ENCODE measurements around the gene TYRO3.

TYRO3 gene

DNA sequence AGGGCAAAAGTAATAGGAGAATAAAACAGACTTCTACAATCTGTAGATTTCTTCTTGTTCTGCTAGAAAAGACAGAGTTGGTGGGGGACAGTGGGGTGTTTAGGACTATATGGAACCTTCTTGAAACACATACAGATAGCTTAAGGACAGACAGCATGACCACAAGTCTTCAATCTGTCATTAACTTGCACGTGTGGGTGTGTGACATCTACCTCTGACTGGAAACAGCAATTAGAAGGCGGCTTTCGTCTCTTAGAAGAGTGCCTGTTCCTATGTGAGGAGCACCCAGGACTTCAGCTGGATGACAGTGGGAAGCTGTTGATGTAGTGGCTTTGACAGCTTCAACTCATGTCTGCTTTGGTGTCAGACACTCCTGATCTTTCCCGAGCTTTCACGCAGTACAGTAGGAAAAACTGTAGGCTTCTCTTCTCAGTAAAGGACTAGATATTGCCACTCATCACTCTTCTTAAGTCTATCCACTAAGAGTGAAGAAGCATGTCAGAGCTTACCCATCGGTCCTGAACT lies 44.5 kb downstream of the TYRO3 start:
- H3K27me3 ChIP-seq (ENCODE audit: control insufficient read depth, insufficient read depth, low read length) = no peaks in the 10 kb centered on the region
- no peak overlapping the region for H3K27ac ChIP-seq (ENCODE audit: low read depth, low read length)
- peaks cover 3% of the 10 kb centered on the region for H3K4me1 ChIP-seq (ENCODE audit: control insufficient read depth, insufficient read depth, low read length)
- H3K4me3 ChIP-seq (ENCODE audit: low read length) = no peak overlapping the region
- no peaks in the 10 kb centered on the region for H3K36me3 ChIP-seq (ENCODE audit: control insufficient read depth, insufficient read depth, low read length)
- H3K9ac ChIP-seq (ENCODE audit: low read length) = no peak overlapping the region

DNA sequence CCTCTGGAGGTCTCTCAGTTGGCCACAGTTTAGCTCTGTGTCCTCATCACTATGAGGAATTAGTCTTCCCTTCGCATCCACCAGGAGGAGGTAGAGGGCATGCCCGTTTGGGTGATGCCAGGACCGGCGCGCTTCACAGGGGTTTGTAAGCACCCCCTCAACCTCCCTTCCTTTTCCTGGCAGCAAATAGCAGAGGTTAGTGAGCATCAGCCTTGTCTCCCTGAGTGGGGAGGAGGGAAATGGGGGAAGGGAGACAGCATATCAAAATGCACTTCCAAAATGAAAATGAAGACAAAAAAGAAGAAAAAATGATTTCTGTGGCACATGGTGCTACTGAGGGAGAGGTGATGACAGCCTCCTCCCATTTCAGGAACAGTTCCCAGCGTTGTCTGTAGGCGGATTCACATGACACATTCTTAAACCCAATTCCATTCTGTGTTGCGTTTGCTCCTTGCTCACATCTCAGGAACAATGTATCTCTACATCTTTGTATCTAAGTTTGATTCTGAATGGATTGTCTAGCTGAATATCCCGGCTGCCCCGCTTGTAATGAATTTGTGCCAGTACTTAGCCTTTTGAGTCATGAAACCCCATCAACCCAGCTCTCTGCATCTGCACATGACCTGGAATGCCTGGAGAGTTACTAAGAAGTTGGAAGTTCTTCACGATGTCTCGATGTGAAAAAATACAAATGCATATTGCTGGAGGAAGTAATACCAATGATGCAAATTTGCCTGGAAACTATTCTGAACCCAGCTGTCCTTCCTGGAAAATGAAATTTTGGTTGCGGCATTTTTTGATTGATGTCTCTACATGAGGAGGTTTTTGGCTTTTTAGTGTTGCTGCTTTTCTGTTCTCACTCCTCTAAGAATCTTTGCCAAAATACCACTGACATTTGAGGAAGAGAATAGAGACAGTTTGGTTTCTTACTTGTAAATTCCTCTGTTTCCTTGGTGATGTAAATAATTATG lies 45.2 kb downstream of the TYRO3 start:
- H3K27ac ChIP-seq (ENCODE audit: low read depth, low read length) = no peak overlapping the region
- H3K27me3 ChIP-seq (ENCODE audit: control insufficient read depth, insufficient read depth, low read length) = no peaks in the 10 kb centered on the region
- peaks cover 3% of the 10 kb centered on the region for H3K4me1 ChIP-seq (ENCODE audit: control insufficient read depth, insufficient read depth, low read length)
- peak overlapping the region; percentile 46 for H3K4me3 ChIP-seq (ENCODE audit: low read length)
- no peaks in the 10 kb centered on the region for H3K36me3 ChIP-seq (ENCODE audit: control insufficient read depth, insufficient read depth, low read length)
- no peak overlapping the region for H3K9ac ChIP-seq (ENCODE audit: low read length)

DNA sequence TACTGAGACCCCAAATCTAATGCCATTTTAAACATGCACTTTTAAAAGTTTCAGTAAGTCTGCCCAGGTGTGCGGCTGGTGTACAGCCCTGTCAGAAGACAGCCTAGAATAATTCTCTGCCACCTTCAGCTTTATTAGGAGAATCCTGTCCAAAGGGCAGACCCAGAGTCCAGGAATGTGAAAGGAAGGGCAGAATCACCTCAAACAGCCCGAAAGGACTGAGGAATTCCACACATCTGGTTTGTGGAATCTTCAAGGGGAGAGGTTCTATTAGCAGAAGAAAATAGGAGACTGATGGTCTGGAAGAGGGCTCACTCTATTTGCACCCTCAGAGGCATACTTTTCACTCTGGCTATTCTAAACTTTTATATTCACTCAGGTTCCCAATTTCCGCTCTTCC lies 46.6 kb downstream of the TYRO3 start:
- no peaks in the 10 kb centered on the region for H3K36me3 ChIP-seq (ENCODE audit: control insufficient read depth, insufficient read depth, low read length)
- H3K9ac ChIP-seq (ENCODE audit: low read length) = no peak overlapping the region
- no peaks in the 10 kb centered on the region for H3K27me3 ChIP-seq (ENCODE audit: control insufficient read depth, insufficient read depth, low read length)
- H3K4me3 ChIP-seq (ENCODE audit: low read length) = no peak overlapping the region
- no peak overlapping the region for H3K27ac ChIP-seq (ENCODE audit: low read depth, low read length)
- H3K4me1 ChIP-seq (ENCODE audit: control insufficient read depth, insufficient read depth, low read length) = peaks cover 3% of the 10 kb centered on the region

DNA sequence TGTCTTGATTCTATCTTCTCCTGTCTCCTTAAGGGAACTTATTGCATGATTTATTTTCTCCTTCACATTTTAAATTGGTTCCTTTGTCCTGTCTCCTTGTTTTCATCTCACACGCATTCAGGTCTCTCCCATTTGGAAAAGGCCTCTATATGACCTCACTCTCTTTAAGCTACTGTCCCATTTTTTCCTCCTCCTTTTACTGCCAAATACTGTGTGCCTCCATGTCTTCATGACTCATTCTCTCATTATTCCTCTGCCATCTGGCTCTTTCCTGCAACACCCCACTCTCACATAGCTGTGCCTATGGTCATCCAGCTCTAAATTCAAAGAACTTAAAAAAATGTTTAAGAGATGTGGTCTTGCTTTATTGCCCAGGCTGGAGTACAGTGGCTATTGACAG lies 48.0 kb downstream of the TYRO3 start:
- Histone ChIP-seq H3K27me3 (ENCODE audit: control insufficient read depth, insufficient read depth, low read length) (no peaks in the 10 kb centered on the region), H3K4me1 (ENCODE audit: control insufficient read depth, insufficient read depth, low read length) (peaks cover 3% of the 10 kb centered on the region), H3K4me3 (ENCODE audit: low read length) (no peak overlapping the region), H3K36me3 (ENCODE audit: control insufficient read depth, insufficient read depth, low read length) (no peaks in the 10 kb centered on the region), H3K27ac (ENCODE audit: low read depth, low read length) (no peak overlapping the region), H3K9ac (ENCODE audit: low read length) (no peak overlapping the region)

DNA sequence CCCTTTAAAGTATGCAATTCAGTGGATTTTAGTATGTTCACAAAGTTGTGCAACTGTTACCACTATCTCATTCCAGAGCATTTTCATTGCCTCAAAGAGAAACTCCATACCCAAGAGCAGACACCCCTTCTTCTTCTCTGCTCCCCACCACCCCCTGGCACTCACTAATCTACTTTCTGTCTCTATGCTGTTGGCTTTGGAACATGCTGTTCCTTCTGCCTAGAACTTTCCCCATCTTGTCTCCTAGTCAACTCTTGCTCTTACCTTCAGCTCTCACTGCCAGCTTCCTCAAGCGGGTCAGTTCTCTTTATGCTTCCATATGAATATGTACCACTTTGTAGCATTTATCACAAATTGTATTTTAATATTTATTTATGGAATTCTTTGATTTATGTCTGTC lies 50.1 kb downstream of the TYRO3 start:
- Histone ChIP-seq H3K27ac (ENCODE audit: low read depth, low read length) (no peak overlapping the region), H3K9ac (ENCODE audit: low read length) (no peak overlapping the region), H3K4me1 (ENCODE audit: control insufficient read depth, insufficient read depth, low read length) (peaks cover 3% of the 10 kb centered on the region), H3K4me3 (ENCODE audit: low read length) (no peak overlapping the region), H3K27me3 (ENCODE audit: control insufficient read depth, insufficient read depth, low read length) (no peaks in the 10 kb centered on the region), H3K36me3 (ENCODE audit: control insufficient read depth, insufficient read depth, low read length) (no peaks in the 10 kb centered on the region)

DNA sequence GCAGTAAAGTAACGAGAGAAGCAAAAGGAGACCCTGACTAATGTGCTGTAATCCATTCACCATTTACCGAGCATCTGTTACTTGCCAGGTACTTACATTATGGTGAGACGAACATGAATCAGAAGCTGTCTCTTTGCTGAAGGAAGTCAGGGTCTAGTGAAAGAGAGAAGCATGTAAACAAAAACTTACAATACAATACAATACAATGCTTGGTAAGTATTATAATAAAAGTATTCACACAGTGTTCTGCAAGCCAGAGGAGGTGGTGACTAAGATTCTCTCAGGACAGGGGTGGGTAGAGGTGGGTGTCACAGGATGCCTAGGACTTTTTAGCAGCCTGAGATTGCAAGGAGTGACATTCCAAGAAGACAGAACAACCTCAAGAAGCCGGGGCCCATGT lies 51.0 kb downstream of the TYRO3 start:
- H3K4me3 ChIP-seq (ENCODE audit: low read length) = no peak overlapping the region
- H3K27ac ChIP-seq (ENCODE audit: low read depth, low read length) = no peak overlapping the region
- no peaks in the 10 kb centered on the region for H3K36me3 ChIP-seq (ENCODE audit: control insufficient read depth, insufficient read depth, low read length)
- no peaks in the 10 kb centered on the region for H3K27me3 ChIP-seq (ENCODE audit: control insufficient read depth, insufficient read depth, low read length)
- H3K9ac ChIP-seq (ENCODE audit: low read length) = no peak overlapping the region
- H3K4me1 ChIP-seq (ENCODE audit: control insufficient read depth, insufficient read depth, low read length) = no peaks in the 10 kb centered on the region

DNA sequence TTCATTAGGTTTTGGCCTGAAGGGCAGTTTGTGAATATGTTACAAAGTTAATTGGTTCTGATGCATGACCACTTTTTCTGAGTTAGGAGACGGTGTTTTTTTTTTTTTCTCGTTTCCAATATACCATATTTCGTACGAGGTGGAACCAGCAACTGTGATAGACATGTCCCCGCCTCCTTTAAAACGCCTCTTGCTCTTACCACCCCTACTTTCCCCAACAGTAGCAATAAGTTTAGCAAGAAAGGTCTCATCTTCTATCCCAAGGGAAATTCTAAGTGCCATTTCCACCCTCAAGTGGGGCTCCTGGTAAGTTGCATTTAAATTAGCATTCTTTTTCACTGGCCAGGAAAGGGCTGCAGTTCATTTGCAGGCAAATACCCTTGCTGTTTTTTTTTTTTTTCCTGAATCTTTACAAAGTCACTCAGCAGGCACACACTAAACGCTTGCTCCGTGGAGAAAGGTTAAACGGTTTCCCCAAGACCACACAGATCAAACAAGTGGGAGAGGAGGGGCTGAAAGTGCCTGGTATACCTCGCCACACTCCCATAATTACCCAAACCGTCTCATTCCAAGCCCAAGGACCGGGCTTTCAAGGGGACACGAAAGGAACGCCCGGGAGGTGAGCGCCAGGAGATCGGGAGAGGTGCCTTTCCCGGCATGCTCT lies 61.7 kb downstream of the TYRO3 start:
- H3K36me3 ChIP-seq (ENCODE audit: control insufficient read depth, insufficient read depth, low read length) = no peaks in the 10 kb centered on the region

DNA sequence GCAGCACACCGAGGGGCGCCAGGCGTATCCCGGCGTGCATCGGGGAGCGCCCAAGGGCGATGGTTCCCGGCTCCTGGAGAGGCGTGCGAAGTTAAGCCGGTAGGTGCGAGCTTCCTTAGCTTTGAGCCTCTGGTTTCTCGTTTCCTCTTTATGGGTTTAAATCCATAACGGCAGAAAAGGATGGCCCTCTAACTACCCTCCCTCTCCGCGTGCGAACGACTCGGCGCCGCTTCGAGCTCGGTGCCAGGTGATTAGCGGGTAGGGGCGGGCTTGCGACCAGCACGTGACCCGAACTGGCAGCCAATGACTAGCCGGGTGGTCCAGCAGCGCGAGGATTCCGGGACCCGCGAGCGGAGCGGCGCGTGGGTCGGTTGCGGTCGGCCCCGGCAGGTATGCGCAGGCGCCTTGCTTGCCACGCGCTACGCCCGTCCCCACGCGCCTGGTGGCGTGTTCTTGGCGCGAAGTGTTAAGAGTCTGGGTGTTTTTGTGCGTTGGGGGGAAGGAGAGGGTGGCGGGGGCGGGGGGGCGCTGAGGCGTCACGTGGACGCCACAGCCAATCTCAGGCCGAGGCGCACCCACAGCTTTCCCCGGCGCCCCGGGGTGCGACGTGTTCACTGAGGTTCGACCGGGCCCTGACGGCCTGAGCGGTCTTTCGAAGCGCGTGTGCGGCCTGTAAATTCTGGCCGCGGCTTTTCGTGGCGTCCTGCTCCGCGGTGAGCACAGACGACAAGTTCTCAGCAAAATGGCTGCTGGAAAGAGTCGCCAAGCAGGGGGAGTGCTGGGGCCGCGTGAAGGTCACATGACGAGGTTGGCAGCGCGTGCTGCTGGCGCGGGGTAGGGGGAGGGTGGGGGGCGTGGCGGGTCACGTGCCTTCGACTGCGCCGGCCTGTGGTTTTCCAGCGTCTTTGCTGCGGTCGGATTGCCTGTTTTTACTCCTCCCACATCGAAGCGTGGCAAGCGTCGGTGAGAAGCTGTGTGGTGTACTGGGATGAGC lies 62.5 kb downstream of the TYRO3 start:
- Histone ChIP-seq H3K4me3 (ENCODE audit: low read length) (peak overlapping the region; percentile 65), H3K36me3 (ENCODE audit: control insufficient read depth, insufficient read depth, low read length) (no peaks in the 10 kb centered on the region), H3K27me3 (ENCODE audit: control insufficient read depth, insufficient read depth, low read length) (no peaks in the 10 kb centered on the region), H3K9ac (ENCODE audit: low read length) (no peak overlapping the region), H3K27ac (ENCODE audit: low read depth, low read length) (peak overlapping the region; percentile 80), H3K4me1 (ENCODE audit: control insufficient read depth, insufficient read depth, low read length) (no peaks in the 10 kb centered on the region)

More for the DNA sequence above, 61.7 kb downstream of the TYRO3 start:
- no peak overlapping the region for H3K9ac ChIP-seq (ENCODE audit: low read length)
- H3K27ac ChIP-seq (ENCODE audit: low read depth, low read length) = no peak overlapping the region
- H3K4me3 ChIP-seq (ENCODE audit: low read length) = peak overlapping the region; percentile 65
- no peaks in the 10 kb centered on the region for H3K27me3 ChIP-seq (ENCODE audit: control insufficient read depth, insufficient read depth, low read length)
- H3K4me1 ChIP-seq (ENCODE audit: control insufficient read depth, insufficient read depth, low read length) = no peaks in the 10 kb centered on the region

DNA sequence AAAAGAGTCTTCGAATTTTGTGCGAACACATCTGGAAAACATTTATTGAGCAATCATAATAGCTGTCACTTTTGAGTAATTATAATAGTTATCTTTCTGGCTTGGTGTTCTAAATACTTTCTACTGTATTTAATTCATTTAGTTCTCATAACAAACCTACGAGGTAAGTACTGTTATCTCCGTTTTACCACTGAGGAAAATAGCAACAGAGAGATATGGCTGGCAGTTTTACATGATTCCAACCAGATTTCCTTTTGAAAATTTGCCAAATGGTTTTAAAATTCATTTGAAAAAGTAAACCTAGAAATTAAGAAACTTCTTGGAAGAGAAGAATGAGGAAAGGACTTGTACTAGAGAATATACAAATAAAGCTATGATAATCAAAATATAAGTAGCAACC lies 63.9 kb downstream of the TYRO3 start:
- H3K36me3 ChIP-seq (ENCODE audit: control insufficient read depth, insufficient read depth, low read length) = no peaks in the 10 kb centered on the region
- H3K27ac ChIP-seq (ENCODE audit: low read depth, low read length) = no peak overlapping the region

DNA sequence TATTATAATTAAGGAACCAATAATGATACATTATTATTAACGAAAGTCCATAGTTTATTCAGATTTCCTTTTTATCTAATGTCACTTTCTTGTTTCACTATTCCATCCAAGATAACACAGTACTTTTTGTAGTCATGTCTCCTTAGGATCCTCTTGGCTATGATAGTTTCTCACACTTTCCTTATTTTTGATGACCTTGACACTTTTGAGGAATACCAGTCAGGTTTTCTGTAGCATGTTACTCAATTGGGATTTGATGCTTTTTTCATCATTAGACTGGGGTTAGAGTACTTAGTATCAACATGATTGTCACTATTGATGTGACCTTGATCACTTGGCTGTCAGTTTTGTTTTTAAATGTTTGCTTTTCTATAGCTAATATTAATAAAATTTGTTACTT lies 68.2 kb downstream of the TYRO3 start:
- H3K27ac ChIP-seq (ENCODE audit: low read depth, low read length) = no peak overlapping the region
- H3K4me3 ChIP-seq (ENCODE audit: low read length) = no peak overlapping the region
- no peaks in the 10 kb centered on the region for H3K27me3 ChIP-seq (ENCODE audit: control insufficient read depth, insufficient read depth, low read length)

More for the DNA sequence above, 63.9 kb downstream of the TYRO3 start:
- no peaks in the 10 kb centered on the region for H3K4me1 ChIP-seq (ENCODE audit: control insufficient read depth, insufficient read depth, low read length)
- H3K27me3 ChIP-seq (ENCODE audit: control insufficient read depth, insufficient read depth, low read length) = no peaks in the 10 kb centered on the region
- H3K4me3 ChIP-seq (ENCODE audit: low read length) = no peak overlapping the region
- H3K9ac ChIP-seq (ENCODE audit: low read length) = no peak overlapping the region

DNA sequence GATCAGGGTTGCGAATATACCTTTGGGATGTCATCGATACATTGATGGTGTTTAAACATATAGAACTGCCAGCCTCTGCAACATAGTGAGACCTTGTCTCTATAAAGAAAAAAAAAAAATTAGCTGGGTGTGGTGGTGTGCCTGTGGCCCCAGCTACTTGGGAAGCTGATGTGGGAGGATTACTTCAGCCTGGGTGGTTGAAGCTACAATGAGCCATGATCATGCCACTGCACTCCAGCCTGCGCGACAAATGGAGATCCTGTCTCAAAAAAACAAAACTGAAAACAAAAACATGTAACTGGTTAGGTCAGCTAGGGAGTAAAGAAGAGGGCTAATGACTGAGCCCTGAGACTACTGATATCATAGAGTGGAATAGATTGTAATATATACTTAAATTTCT lies 70.5 kb downstream of the TYRO3 start:
- no peaks in the 10 kb centered on the region for H3K27me3 ChIP-seq (ENCODE audit: control insufficient read depth, insufficient read depth, low read length)
- H3K27ac ChIP-seq (ENCODE audit: low read depth, low read length) = no peak overlapping the region
- no peak overlapping the region for H3K4me3 ChIP-seq (ENCODE audit: low read length)
- no peaks in the 10 kb centered on the region for H3K36me3 ChIP-seq (ENCODE audit: control insufficient read depth, insufficient read depth, low read length)
- H3K4me1 ChIP-seq (ENCODE audit: control insufficient read depth, insufficient read depth, low read length) = no peaks in the 10 kb centered on the region
- H3K9ac ChIP-seq (ENCODE audit: low read length) = no peak overlapping the region

More for the DNA sequence above, 68.2 kb downstream of the TYRO3 start:
- Histone ChIP-seq H3K36me3 (ENCODE audit: control insufficient read depth, insufficient read depth, low read length) (no peaks in the 10 kb centered on the region), H3K9ac (ENCODE audit: low read length) (no peak overlapping the region), H3K4me1 (ENCODE audit: control insufficient read depth, insufficient read depth, low read length) (no peaks in the 10 kb centered on the region)

DNA sequence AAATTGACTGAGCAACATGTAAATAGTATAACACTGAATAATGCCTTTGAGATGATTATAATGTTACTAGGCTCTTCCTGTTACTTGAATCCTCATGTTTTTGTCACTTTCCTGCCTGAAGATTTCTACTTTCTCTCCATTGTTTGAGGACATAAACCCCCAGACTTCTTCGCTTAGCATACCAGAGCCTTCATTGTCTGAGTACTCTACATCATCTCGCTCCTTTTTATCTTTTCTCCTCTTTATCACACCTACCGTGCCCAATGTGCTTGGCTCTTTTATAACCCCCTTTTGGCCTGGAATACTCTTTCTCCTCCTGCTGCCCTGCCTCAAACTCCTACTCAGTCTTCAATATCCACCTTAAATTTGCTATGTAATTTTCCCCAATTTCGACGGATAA lies 70.9 kb downstream of the TYRO3 start:
- Histone ChIP-seq H3K36me3 (ENCODE audit: control insufficient read depth, insufficient read depth, low read length) (no peaks in the 10 kb centered on the region), H3K4me1 (ENCODE audit: control insufficient read depth, insufficient read depth, low read length) (no peaks in the 10 kb centered on the region), H3K27me3 (ENCODE audit: control insufficient read depth, insufficient read depth, low read length) (no peaks in the 10 kb centered on the region), H3K9ac (ENCODE audit: low read length) (no peak overlapping the region), H3K4me3 (ENCODE audit: low read length) (no peak overlapping the region), H3K27ac (ENCODE audit: low read depth, low read length) (no peak overlapping the region)

Data from rectal smooth muscle tissue (tissue), 1 donor.